Hematopoietic multipotent progenitor cell treated with erythropoietin and hydrocortisone succinate and interleukin-3 and kit ligand, for 15 days (in vitro differentiated cells): ENCODE results near the gene USP3.
"Not testable (repeated sequence)": the region's sequence is repeated elsewhere in the genome, so short reads cannot be mapped to it uniquely, and the experiment has no call there.

Source experiments
- DNase-seq: peaks from one replicate; pipeline ENCODE4 v3.0.0-alpha.2; 2015; ENCODE audit warnings: low spot score

The USP3 gene

DNA sequence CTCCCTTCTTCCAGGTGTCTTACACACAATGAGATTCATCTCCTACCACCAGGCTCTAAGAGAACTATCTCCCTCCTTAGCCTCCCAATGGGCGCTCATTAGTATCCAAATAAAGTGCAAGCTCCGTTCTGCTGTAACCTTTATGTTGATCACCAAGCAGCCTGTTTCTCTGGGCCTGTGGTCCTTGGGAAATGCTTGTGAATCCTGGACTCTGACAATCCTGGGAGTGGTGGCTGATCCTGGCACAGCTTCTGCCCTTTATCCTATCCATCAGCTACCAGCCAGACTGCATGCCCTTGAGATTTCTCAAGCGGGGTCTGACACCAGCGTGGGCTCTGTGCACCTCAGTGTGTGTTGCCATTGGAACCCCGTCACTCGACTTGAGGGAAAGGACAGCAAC, 26.1 kb upstream of the USP3 start:
- no peak for DNase-seq

GRCh38 chr15:63480441-63480821, 24.0 kb upstream of the USP3 start:
- no peak for DNase-seq

DNA sequence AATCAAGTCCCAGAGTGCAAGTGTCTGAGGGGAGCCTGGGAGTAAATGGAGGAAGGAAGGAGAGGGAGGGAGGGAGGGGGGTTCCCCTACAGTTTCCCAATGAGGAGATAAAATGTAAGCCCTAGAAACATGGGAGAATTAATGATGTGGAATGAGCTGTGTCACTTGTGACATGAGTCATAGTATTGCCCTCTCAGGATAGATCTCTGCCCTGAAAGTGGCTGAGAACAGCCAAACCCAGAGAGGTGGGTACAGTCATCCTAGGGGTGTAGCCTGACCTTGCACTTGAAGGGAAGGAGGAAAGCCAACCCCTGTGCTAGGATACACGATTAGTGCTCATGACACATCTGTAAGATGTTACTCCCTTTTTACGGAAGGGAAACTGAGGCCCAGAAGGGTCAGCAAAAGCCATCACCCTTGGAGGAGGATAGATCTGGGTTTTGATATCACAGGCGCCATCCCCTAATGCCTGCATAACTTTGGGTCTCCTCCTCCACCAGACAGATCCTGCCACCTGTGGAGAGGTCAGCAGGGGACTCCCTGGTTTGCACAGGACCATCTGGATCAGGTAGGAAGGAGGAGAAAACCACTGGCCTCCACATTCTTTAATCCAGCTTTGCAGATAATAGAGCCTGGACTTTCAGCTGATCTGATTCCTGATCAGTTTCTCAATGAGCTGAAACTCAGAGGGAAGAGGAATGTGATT, 23.1 kb upstream of the USP3 start:
- no peak for DNase-seq

DNA sequence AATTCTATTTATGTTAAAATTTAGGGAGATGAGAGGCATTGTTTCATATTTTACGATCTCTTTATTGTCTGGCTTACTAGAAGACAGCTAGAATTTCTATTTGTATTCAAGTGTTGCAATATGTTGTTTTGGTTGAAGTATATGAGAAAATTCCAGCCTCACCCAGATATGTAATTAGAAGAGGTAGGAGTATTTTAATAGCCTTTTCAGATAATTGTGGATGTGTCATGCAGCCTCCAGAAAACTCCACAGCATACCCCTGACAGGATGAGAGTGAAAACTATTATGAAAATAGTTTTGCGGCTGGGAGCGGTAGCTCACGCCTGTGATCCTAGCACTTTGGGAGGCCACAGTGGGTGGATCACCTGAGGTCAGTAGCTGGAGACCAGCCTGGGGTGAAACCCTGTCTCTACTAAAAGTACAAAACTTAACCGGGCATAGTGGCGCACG, 21.5 kb upstream of the USP3 start:
- no peak for DNase-seq

- no peak for DNase-seq
Observed at GRCh38 chr15:63483521-63484371, 20.6 kb upstream of the USP3 start.

- DNase-seq: no peak
Observed at GRCh38 chr15:63484433-63485186, 19.8 kb upstream of the USP3 start.

- DNase-seq: peak; percentile 85
Observed at GRCh38 chr15:63487076-63487757, 17.2 kb upstream of the USP3 start.

DNA sequence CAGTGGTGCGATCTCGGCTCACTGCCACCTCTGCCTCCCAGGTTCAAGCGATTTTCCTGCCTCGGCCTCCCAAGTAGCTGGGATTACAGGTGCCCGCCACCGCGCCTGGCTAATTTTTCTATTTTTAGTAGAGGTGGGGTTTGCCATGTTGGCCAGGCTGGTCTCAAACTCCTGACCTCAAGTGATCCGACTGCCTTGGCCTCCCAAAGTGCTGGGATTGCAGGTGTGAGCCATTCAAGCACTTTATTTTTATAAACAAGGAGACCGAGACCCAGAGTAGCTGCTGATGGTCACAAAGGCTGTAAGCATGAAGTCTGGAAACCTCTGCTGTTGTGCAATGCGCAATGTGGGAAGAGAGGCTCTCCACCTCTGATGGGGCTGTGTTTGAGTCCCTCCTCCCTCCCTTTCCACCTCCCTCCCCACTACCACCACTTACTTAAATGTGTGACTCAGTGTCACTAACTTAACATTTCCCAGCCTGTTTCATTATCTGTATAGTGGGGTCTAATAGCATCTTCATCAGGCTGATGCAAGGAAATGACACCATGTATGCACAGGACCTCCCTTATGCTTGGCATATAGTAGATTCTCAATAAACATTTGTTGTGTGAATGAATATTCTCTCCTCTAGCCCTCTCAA, 16.5 kb upstream of the USP3 start:
- not testable (repeated sequence) for DNase-seq

DNA sequence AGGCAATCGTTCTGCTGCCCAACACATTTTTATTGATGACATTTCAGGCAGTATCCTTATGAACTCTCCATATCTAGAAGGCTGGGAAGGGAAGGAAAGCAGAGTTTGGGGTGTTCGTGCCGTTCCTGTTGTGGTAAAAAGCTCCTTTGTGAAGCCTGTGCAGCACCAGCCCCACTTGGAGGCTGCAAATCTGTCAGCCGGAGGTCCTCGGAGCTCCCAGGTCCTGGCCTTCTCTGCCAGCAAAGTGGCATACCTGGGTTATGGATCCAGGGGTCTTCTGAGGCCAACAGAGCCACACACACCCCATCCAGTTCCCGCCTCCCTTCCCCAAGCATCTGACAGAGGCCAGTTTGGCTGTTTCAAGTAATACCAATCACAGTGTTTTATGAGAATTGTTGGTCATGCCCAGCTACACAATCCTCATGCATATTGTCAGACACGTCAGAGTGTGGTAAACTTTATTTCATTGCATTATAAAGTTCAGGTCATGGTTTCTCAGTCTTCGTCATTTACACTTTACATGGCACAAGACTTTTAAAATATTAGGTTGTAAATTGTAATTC, 15.9 kb upstream of the USP3 start:
- no peak for DNase-seq

DNA sequence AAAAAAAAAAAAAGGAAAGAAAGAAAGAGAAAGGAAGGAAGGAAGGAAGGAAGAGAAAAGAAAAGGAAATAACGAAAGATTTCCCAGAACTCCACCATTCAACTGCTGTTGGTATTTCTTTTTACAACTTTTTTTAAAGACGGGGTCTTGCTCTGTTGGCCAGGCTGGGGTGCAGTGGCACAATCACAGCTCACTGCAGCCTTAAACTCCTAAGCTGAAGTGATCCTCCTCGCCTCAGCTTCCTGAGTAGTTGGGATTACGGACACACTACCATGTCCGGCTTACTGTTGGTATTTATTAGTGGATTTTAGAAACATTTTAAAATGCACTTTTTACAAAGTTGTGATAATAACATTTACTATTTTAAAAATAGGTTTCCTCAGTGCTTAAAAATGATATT, 15.0 kb upstream of the USP3 start:
- DNase-seq: no peak

DNA sequence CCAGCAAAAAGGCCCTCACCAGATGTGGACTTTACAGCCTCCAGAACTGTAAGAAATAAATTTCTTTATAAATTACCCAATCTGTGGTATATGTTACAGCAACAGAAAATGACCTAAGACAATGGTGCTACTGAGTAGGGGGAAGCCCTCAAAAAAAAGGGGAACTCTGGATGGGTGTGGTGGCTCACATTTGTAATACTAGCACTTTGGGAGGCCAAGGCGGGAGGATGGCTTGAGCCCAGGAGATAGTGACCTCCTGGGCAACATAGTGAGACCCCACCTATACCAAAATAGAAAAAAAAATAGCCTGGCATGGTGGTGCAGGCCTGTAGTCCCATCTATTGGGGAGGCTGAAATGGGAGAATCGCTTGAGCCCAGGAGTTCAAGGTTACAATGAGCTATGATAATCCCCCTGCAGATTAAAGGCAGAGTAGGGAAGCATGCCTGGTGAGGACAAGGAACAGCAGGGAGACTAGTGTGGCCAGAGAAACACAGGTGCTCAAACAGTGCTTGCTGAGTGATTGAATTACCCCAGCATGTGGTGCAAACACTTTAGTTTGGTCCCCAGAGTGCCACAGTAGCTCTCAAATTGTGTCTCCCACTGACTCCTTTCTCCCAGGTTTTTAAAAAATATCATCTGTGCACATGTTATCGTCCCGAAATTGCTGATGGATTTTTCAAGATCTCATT, 13.9 kb upstream of the USP3 start:
- no peak for DNase-seq

- DNase-seq: no peak
Observed at GRCh38 chr15:63491116-63491827, 13.1 kb upstream of the USP3 start.

DNA sequence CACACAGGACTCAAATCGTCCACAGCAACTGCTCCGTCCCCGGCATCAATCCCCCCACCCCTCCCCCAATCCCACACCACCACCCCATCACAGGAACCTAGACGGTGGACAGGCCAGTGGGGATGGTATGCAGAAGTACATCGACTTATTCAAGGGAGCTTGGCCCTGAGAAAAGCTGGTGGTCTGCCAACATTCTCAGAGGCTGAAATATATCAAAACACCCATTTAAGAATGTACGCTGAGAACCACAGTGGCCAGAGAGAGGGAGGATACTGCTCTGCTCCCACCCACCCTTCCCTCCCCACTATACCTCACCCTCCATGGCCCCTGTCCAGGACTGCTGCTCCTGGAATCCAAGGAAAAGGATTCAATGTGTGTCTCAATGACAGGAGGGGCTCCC, 12.4 kb upstream of the USP3 start:
- DNase-seq: no peak

DNA sequence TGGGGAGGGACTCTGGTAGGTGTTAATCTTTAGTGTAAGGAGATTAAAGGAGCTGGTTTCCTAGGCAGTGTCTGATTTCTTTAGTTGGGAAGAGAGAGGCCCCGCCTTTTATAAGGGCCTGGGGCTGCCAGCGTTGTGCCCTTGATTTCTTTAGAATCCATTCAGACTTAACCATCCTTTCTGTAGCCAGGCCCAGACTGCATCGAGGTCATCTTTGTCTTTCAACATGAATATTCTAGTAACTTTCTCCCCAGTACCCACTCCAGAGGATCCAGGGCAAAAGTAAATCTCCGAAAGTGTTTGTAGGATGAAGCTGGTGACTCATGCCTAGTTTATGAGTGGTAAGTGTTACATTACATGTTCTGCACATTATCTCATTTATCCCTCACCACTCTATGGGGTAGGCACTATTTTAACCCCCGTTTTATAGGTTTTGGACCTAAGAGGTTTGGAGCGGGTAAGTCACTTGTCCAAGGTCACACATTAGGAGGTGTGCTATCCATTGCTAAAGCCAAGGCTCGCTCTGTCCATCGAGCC, 11.8 kb upstream of the USP3 start:
- no peak for DNase-seq

- DNase-seq: no peak
Observed at GRCh38 chr15:63493436-63493835, 11.0 kb upstream of the USP3 start.

DNA sequence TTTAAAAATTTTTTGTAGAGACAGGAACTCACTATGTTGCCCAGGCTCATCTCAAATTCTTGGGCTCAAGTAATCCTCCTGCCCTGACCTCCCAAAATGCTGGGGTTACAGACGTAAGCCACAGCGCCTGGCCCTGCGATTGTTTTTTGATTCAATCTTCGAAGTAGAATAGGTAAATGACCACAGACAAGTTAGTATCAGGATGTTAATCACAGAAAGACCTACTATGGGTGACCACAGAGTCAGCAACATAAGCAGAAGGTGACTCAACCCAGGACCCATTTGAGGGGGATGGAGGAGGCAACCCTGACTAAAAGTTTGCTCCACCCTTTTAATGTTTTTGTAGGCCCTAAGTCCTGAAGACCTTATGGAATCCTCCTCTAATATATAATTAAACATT, 10.0 kb upstream of the USP3 start:
- DNase-seq: no peak

GRCh38 chr15:63495343-63495742, 9.1 kb upstream of the USP3 start:
- DNase-seq: no peak

- DNase-seq: no peak
Observed at GRCh38 chr15:63495780-63496488, 8.5 kb upstream of the USP3 start.
